ENCODE data around the gene UTP4. TPM values are rescaled to one million over a fixed set of nuclear protein-coding genes. Genes with fewer than 3 reads are reported as not detected.
"Not testable (repeated sequence)": the region's sequence is repeated elsewhere in the genome, so short reads cannot be mapped to it uniquely, and the experiment has no call there.

The UTP4 gene
- total RNA-seq, 1 donor from 2014 or later: 51.9 TPM

DNA sequence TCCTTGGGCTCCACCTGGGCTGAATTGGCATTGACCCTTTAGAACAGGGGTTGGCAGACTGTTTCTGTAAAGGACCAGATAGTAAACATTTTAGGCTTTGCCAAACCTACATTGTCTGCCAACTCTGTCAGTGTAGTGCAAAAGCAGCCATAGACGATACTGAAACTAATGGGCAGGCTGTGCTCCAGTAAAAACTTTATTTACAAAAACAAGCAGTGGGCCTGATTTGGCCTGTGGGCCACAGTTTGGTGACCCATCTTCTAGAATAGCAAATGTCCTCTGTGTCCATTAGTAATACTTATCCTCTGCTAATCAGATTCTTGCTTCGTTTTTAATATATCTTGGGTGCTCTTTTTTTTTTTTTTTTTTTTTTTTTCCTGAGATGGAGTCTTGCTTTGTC lies 6.2 kb downstream of the UTP4 start:
- H3K27ac Mint-ChIP-seq: no peak overlapping the region

DNA sequence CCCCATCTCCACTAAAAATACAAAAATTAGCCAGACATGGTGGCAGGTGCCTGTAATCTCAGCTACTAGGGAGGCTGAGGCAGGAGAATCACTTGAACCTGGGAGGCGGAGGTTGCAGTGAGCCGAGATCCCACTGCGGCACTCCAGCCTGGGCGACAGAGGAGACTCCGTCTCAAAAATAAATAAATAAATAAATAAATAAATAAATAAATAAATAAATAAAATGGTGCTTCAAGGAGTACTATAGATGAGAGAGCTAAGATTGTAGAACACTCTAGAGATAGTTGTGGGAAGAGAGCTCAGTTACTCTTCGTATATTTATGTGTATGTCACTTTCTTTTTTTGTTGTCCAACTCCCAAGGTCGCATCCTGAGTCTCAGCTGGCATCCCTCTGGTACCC lies 7.0 kb downstream of the UTP4 start:
- not testable (repeated sequence) for H3K4me1 Mint-ChIP-seq (ENCODE audit: unreplicated experiment); H3K9me3 Mint-ChIP-seq; H3K4me3 Mint-ChIP-seq; DNase-seq (ENCODE audit: extremely low spot score, unreplicated experiment); H3K27ac Mint-ChIP-seq; H3K27me3 Mint-ChIP-seq
- H3K36me3 Mint-ChIP-seq: peaks cover 28% of the 10 kb centered on the region

More for the DNA sequence above, 6.2 kb downstream of the UTP4 start:
- DNase-seq (ENCODE audit: extremely low spot score, unreplicated experiment): no peak
- peaks cover 7% of the 10 kb centered on the region for H3K4me1 Mint-ChIP-seq (ENCODE audit: unreplicated experiment)
- H3K9me3 Mint-ChIP-seq: no peaks in the 10 kb centered on the region
- H3K36me3 Mint-ChIP-seq: peaks cover 25% of the 10 kb centered on the region
- TF ChIP-seq, protein P1, sequence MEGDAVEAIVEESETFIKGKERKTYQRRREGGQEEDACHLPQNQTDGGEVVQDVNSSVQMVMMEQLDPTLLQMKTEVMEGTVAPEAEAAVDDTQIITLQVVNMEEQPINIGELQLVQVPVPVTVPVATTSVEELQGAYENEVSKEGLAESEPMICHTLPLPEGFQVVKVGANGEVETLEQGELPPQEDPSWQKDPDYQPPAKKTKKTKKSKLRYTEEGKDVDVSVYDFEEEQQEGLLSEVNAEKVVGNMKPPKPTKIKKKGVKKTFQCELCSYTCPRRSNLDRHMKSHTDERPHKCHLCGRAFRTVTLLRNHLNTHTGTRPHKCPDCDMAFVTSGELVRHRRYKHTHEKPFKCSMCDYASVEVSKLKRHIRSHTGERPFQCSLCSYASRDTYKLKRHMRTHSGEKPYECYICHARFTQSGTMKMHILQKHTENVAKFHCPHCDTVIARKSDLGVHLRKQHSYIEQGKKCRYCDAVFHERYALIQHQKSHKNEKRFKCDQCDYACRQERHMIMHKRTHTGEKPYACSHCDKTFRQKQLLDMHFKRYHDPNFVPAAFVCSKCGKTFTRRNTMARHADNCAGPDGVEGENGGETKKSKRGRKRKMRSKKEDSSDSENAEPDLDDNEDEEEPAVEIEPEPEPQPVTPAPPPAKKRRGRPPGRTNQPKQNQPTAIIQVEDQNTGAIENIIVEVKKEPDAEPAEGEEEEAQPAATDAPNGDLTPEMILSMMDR (conservative IDR thresholded peaks at IDR 0.05): no peak
- no peak overlapping the region for H3K4me3 Mint-ChIP-seq
- no peaks in the 10 kb centered on the region for H3K27me3 Mint-ChIP-seq

DNA sequence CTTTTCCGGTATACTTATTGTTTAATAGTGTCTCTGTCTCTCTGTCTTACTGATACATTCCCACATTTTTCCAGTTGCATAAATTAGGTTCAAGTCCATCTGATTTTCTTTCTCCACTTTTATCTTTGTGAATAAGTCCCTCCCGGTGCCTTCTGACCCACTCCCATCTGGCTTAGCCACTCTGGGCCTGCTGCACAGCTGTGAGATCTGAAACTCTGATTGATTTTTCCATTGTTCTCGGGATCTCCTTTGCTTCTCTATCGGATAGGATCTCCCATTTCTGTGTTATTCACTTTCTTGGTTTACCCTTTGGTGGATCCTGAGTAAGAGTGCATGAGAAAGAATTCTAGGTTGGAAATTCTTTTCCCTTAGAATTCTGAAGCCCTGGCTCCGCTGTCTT lies 8.6 kb downstream of the UTP4 start:
- TF ChIP-seq, protein P1 (conservative IDR thresholded peaks at IDR 0.05): no peak
- H3K4me1 Mint-ChIP-seq (ENCODE audit: unreplicated experiment): no peaks in the 10 kb centered on the region
- no peaks in the 10 kb centered on the region for H3K9me3 Mint-ChIP-seq
- DNase-seq (ENCODE audit: extremely low spot score, unreplicated experiment): no peak
- peaks cover 30% of the 10 kb centered on the region for H3K36me3 Mint-ChIP-seq
- no peak overlapping the region for H3K27ac Mint-ChIP-seq
- H3K27me3 Mint-ChIP-seq: no peaks in the 10 kb centered on the region
- no peak overlapping the region for H3K4me3 Mint-ChIP-seq

DNA sequence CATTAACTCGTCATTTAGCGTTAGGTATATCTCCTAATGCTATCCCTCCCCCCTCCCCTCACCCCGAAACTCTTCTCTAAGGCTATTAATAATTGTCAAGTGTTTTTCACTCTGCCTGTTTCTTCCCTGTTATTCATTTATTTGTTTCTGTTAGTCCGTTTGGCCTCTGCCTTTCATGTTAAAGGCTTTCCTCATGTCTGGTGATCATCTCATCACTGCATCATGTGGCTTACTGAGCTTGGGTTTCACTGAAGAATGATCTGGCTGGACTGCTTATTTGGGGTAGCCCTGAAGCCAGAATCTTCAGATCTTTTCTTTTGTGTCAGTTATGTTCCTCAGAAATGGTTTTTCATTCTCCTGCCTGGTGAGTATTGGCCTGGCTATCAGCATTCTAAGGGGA lies 9.5 kb downstream of the UTP4 start:
- Mint-ChIP-seq H3K9me3 (no peaks in the 10 kb centered on the region), H3K36me3 (peaks cover 34% of the 10 kb centered on the region), H3K4me3 (no peak overlapping the region), H3K4me1 (ENCODE audit: unreplicated experiment) (no peaks in the 10 kb centered on the region), H3K27ac (no peak overlapping the region), H3K27me3 (no peaks in the 10 kb centered on the region)
- no peak for DNase-seq (ENCODE audit: extremely low spot score, unreplicated experiment)
- TF ChIP-seq, protein P1 (conservative IDR thresholded peaks at IDR 0.05): no peak

DNA sequence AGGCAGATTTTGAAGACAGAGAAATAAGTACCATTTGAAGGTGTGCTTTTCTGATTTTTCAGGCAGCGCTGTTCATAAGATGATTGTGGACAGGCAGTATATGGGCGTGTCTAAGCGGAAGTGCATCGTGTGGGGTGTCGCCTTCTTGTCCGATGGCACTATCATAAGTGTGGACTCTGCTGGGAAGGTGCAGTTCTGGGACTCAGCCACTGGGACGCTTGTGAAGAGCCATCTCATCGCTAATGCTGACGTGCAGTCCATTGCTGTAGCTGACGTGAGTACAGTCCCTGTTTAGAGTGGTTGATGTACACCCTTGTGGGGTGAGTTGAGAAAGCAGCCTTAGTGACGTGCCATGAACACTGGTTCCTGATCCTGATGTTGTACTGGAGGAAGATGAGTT lies 10.7 kb downstream of the UTP4 start:
- Mint-ChIP-seq H3K36me3 (peaks cover 35% of the 10 kb centered on the region), H3K27ac (no peak overlapping the region)

DNA sequence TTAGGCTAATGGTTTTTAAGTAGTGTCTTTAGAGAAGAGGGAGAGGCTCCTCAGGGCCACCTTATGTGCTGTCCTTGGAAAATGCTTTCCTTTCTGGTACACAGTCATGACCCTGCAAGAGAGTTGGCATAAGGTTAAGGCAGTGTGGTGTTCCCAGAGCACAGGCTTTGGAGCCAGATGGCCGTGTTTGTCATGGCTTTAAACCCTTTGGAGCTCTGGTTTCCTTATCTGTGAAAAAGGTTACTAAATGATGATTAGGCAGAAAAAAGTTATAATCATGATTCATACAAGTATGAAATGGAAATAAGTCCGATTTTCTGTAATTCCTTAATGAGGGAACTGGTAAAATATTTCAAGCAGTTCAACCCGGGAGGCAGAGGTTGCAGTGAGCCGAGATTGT lies 13.2 kb downstream of the UTP4 start:
- Mint-ChIP-seq H3K36me3 (peaks cover 31% of the 10 kb centered on the region), H3K4me3 (no peak overlapping the region), H3K4me1 (ENCODE audit: unreplicated experiment) (no peaks in the 10 kb centered on the region), H3K9me3 (no peaks in the 10 kb centered on the region), H3K27ac (no peak overlapping the region), H3K27me3 (no peaks in the 10 kb centered on the region)
- TF ChIP-seq, protein P1 (conservative IDR thresholded peaks at IDR 0.05): no peak
- DNase-seq (ENCODE audit: extremely low spot score, unreplicated experiment): no peak

More for the DNA sequence above, 10.7 kb downstream of the UTP4 start:
- Mint-ChIP-seq H3K27me3 (no peaks in the 10 kb centered on the region), H3K4me1 (ENCODE audit: unreplicated experiment) (no peaks in the 10 kb centered on the region), H3K9me3 (no peaks in the 10 kb centered on the region), H3K4me3 (no peak overlapping the region)
- TF ChIP-seq, protein P1 (conservative IDR thresholded peaks at IDR 0.05): peak; percentile 50
- no peak for DNase-seq (ENCODE audit: extremely low spot score, unreplicated experiment)

DNA sequence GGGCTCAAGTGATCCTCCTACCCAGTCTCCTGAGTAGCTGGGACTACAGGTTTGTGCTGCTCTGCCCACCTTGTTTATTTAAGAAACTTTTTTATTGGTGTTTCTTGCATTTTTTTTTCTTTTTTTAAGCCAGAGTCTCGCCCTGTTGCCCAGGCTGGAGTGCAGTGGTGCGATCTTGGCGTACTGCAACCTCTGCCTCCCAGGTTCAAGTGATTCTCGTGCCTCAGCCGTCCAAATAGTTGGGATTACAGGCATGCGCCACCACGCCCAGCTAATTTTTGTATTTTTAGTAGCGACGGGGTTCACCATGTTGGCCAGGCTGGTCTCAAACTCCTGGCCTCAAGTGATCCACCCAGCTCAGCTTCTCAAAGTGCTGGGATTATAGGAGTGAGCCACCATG lies 17.2 kb downstream of the UTP4 start:
- not testable (repeated sequence) for H3K9me3 Mint-ChIP-seq; H3K4me1 Mint-ChIP-seq (ENCODE audit: unreplicated experiment); H3K4me3 Mint-ChIP-seq; DNase-seq (ENCODE audit: extremely low spot score, unreplicated experiment); H3K27ac Mint-ChIP-seq; H3K27me3 Mint-ChIP-seq
- H3K36me3 Mint-ChIP-seq: peaks cover 24% of the 10 kb centered on the region

All from type B pancreatic cell (in vitro differentiated cells).